ENCODE results near the gene KLHL2. TPM values are rescaled to one million over a fixed set of nuclear protein-coding genes. Genes with fewer than 3 reads are reported as not detected.

KLHL2 gene
- total and polyA plus RNA-seq, 2 of the 13 experiments (the other 11 are each of a cell fraction or from before 2014, with no cell fraction given), result 9.2 to 17.6 TPM

GRCh38 chr4:165327211-165328100, 120.1 kb downstream of the KLHL2 start, which contains the start of gene MSMO1:
Gene MSMO1, plus strand, starts transcription at chr4:165327669. Its CDS starts 5,702 bp downstream, at chr4:165333371.
- POLR2A ChIA-PET, result interaction anchor here (0.6 to 1.9 kb wide), 16 partner anchors 8 to 214 kb away, joined by 3 to 13 read pairs (median 4); partner anchors contain the start of genes CPE, KLHL2 and TMEM192
- peaks cover 57% of the 10 kb centered on the region for H3K79me2 ChIP-seq (ENCODE audit: insufficient read depth, low read length)
- TF ChIP-seq ZKSCAN1 (IDR thresholded peaks at IDR 0.05; ENCODE audit: low read length), result no peak
- TF ChIP-seq ZNF12 (CRISPR knock-in tag; IDR thresholded peaks at IDR 0.05), result 0 out of 2 replicates have a peak, but pooled peaks have one; percentile 34
- peak; percentile 51; the same call in 1 of the 2 replicates for TF ChIP-seq NCOA2 (CRISPR knock-in tag; IDR thresholded peaks at IDR 0.05)
- TF ChIP-seq ZKSCAN5 (CRISPR knock-in tag; IDR thresholded peaks at IDR 0.05), result peak; percentile 34; the same call in 1 of the 2 replicates
- TF ChIP-seq ZNF296 (CRISPR knock-in tag; conservative IDR thresholded peaks at IDR 0.05), result no peak
- TF ChIP-seq TCF7L2 (IDR thresholded peaks at IDR 0.05; ENCODE audit: low read depth, low read length), result no peak
- TF ChIP-seq SOX5 (CRISPR knock-in tag; IDR thresholded peaks at IDR 0.05; ENCODE audit: borderline replicate concordance), result peak; percentile 2; the same call in 1 of the 2 replicates
- TF ChIP-seq POLR2AphosphoS5 (IDR thresholded peaks at IDR 0.05; ENCODE audit: low read depth, low read length), result peak; percentile 93
- peak; percentile 99 for TF ChIP-seq U2AF2 (IDR thresholded peaks at IDR 0.05; ENCODE audit: low read depth, low read length)
- no peak; the same call in 1 of the 2 replicates for TF ChIP-seq ZNF616 (CRISPR knock-in tag; IDR thresholded peaks at IDR 0.05; ENCODE audit: low read depth)
- TF ChIP-seq KAT8 (CRISPR knock-in tag; IDR thresholded peaks at IDR 0.05), result peak; percentile 63; the same call in 1 of the 2 replicates
- TF ChIP-seq PAF1 (CRISPR knock-in tag; IDR thresholded peaks at IDR 0.05), result peak; percentile 75; the same call in 1 of the 2 replicates
- TF ChIP-seq ASH2L (IDR thresholded peaks at IDR 0.05; ENCODE audit: insufficient read length, low read depth, low read length), result peak; percentile 85
- TF ChIP-seq ZNF251 (CRISPR knock-in tag; IDR thresholded peaks at IDR 0.05), result no peak
- TF ChIP-seq KDM2A (CRISPR knock-in tag; IDR thresholded peaks at IDR 0.05; ENCODE audit: borderline replicate concordance, low read depth), result peak; percentile 83
- TF ChIP-seq, protein P1, sequence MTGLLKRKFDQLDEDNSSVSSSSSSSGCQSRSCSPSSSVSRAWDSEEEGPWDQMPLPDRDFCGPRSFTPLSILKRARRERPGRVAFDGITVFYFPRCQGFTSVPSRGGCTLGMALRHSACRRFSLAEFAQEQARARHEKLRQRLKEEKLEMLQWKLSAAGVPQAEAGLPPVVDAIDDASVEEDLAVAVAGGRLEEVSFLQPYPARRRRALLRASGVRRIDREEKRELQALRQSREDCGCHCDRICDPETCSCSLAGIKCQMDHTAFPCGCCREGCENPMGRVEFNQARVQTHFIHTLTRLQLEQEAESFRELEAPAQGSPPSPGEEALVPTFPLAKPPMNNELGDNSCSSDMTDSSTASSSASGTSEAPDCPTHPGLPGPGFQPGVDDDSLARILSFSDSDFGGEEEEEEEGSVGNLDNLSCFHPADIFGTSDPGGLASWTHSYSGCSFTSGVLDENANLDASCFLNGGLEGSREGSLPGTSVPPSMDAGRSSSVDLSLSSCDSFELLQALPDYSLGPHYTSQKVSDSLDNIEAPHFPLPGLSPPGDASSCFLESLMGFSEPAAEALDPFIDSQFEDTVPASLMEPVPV (CRISPR knock-in tag; IDR thresholded peaks at IDR 0.05), result peak; percentile 79; the same call in 1 of the 2 replicates
- peak; percentile 79 for TF ChIP-seq JUNB (CRISPR knock-in tag; IDR thresholded peaks at IDR 0.05; ENCODE audit: borderline replicate concordance)
- TF ChIP-seq ZC3H13 (CRISPR knock-in tag; IDR thresholded peaks at IDR 0.05), result peak; percentile 76; the same call in 1 of the 2 replicates
- no peak for TF ChIP-seq SRSF4 (IDR thresholded peaks at IDR 0.05; ENCODE audit: low read depth, low read length, poor library complexity, severe bottlenecking)
- peak; percentile 79 for TF ChIP-seq ZSCAN25 (CRISPR knock-in tag; IDR thresholded peaks at IDR 0.05)
- no peak for TF ChIP-seq HOXA7 (CRISPR knock-in tag; IDR thresholded peaks at IDR 0.05)
- TF ChIP-seq KDM6A (CRISPR knock-in tag; IDR thresholded peaks at IDR 0.05; ENCODE audit: low read depth), result no peak
- peak; percentile 39; the same call in 1 of the 2 replicates for TF ChIP-seq RARA (CRISPR knock-in tag; IDR thresholded peaks at IDR 0.05)
- peak; percentile 73; the same call in 1 of the 2 replicates for TF ChIP-seq ZFY (CRISPR knock-in tag; IDR thresholded peaks at IDR 0.05)

More at GRCh38 chr4:165327211-165328100, 120.1 kb downstream of the KLHL2 start, which contains the start of gene MSMO1:
- in situ Hi-C loops (cut with HindIII; ENCODE audit: extremely low pct_ligation_motif_present, low pct_unique_long_range_greater_than_20kb), result loop anchor here (5.0 kb wide), 1 partner anchor 120 kb away; the partner anchor contains the start of gene KLHL2
- CTCF ChIA-PET (ENCODE audit: low intra/inter-chr PET ratio, low total read pairs), result no interaction called here
- DNase-seq (ENCODE audit: low spot score) (peak; percentile 97), ATAC-seq (peak; percentile 97), FAIRE-seq (peak; percentile 90)
- BruUV-seq (replicated peaks), result no TSS peak
- Histone ChIP-seq H3K27me3 (ENCODE audit: control insufficient read depth in 1 of 2, insufficient read depth in 2 of 2, low read length in 2 of 2) (peaks cover 0 to 5% of the 10 kb centered on the region in 2 experiments; a peak in 1 of 5 replicates), H4K20me1 (ENCODE audit: insufficient read depth, low read length) (peaks cover 38% of the 10 kb centered on the region), H3K4me3 (replicated peaks in 1 of 3; ENCODE audit: insufficient read depth in 1 of 3, low read depth in 2 of 3, low read length in 3 of 3) (peak within 1 kb of the TSS; percentile 77 to 96 (median 87)), H2AFZ (ENCODE audit: low read length) (no peak within 1 kb of the TSS), H3K4me2 (ENCODE audit: low read depth, low read length) (peak within 1 kb of the TSS; percentile 91), H3K9me3 (ENCODE audit: low read length) (no peaks in the 10 kb centered on the region), H3K9ac (ENCODE audit: insufficient read depth, low read depth, low read length) (peak within 1 kb of the TSS; percentile 96), H3K4me1 (ENCODE audit: insufficient read depth, low read length) (peaks cover 37% of the 10 kb centered on the region), H3K27ac (ENCODE audit: extremely low read length, insufficient read depth, low read length) (peak within 1 kb of the TSS; percentile 94), H3K36me3 (replicated peaks in 1 of 2; ENCODE audit: control insufficient read depth in 1 of 2, insufficient read depth in 2 of 2, low read length in 2 of 2) (peaks cover 0 to 19% of the 10 kb centered on the region in 2 experiments; a peak in 2 of 5 replicates)
- intact Hi-C loops (cut with micrococcal nuclease; ENCODE audit: unreplicated experiment), result loop anchor here (2.0 to 5.0 kb wide), 5 partner anchors 51 to 215 kb away; partner anchors contain the start of genes CPE, KLHL2 and TMEM192
- WGBS (ENCODE audit: low lambda C conversion rate), result under 1% methylated on average over 30 of the region's 76 CpGs
